NCI-H2227 treated with DMSO at 0.1 percent for 48 hours (cell line): ENCODE measurements around the gene CD101.

ENCODE experiments used
- DNase-seq: peaks from one replicate; lab custom pipeline; 2025; lab: John Stamatoyannopoulos, UW

CD101 gene

DNA sequence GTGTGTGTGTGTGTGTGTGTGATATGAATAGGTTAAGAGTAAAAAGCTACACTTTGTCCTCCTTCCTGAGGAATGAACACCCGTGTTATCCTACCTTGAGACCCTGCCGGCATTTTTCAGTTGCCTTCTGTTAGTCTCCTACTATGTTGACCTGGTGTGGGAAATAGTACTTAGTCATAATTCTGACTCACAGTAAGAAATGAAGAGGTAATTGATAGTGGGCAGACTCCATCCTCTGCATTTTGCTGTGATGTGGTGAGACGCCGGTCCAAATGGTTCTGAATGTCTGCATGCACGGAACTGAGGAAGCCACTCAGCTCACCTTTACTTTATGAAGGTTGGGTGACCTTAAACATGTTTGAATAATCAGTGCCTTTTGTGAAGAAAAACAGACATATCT, 12.6 kb downstream of the CD101 start:
- DNase-seq, result no peak

DNA sequence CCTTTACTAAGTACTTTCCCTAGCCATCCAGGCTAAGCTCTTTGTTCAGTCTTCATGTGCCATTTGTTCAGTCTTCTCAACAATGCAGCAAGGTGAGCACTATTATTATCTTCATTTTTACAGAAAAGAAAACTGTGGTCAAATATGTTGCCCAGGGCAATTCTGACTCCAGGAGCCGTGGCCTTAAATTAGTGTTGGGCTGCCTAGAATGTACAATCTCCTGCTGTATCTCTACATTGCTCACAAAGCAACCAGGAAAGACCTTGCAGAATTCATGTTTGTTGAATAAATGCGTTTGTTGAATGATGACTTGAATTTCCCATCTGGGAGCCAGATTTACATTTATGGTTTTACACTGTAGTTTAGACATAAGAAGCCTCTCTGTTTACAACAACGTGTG, 14.2 kb downstream of the CD101 start:
- peak; percentile 98 for DNase-seq

DNA sequence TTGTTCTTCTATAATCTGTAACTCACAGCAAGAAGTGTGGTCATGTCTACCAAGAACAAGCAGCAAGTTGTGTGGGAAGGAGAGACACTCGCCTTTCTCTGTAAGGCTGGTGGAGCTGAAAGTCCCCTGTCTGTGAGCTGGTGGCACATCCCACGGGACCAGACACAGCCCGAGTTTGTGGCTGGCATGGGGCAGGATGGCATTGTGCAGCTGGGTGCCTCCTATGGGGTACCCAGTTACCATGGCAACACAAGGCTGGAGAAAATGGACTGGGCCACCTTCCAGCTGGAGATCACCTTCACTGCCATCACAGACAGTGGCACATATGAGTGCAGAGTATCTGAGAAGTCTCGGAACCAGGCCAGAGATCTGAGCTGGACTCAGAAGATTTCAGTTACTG, 15.5 kb downstream of the CD101 start:
- no peak for DNase-seq

DNA sequence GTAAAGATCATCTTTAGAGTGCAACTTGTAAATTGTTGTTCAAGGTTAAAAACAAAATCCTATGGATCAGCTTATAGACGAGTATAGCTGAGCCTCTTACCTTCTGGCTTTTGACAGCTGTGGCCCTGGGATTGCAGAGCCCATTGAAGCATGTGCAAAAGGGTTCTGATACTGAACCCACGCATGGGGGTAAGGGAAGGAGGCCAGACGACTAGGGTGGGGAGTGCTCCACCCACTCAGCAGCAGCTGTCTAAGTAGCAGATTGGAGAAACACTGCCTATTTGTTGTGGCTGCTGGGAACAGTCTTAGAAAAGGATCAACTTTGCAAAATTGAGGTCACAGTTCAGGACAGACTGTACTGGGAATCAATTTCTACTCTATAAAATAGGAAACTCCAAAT, 16.1 kb downstream of the CD101 start:
- no peak for DNase-seq

DNA sequence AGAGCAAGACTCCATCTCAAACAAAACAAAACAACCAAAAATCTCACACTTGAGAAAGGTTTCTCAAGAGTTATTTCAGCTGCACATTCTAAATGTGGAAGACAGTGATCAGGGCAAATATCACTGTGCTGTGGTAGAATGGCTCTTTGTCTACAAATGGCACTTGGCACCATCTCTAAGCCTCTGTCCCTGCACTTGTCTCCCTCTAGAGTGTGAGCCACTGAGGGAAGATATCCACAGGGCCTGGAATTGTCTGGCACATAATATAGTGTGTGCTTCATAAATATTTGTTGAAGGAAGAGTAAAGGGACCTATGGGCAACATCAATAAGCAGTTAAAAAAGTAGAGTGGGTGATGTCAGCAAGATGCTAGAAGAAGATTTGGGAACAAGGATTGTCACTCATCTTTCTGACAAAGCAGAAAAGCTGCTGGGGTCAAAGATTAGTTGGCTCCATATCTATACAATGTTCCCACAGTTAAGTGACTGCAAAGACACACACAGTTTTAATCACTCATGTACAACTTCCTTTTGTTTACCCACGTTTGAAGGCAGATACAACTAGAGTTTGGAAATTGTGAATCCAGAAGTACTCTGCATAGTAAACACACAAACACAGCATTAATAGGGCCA, 19.1 kb downstream of the CD101 start:
- no peak for DNase-seq

DNA sequence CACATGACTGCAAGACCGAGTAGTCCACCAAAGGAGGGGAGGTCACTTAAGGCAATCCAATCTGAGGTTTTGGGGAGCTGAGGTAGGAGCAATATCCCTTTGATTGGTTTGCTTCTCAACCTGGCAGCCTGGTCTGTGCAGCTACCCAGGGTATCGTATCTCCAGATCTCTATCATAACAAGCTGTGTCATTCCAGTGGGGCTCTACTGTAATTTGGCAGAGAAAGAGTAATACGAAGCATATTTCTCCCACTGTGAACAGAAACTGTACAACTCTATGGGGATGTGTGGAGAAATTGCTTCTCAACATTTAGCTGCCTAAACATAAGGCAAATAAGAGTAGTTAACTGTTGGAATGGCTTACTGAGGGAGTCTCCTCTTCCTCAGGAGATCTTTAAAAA, 20.6 kb downstream of the CD101 start:
- DNase-seq, result no peak

DNA sequence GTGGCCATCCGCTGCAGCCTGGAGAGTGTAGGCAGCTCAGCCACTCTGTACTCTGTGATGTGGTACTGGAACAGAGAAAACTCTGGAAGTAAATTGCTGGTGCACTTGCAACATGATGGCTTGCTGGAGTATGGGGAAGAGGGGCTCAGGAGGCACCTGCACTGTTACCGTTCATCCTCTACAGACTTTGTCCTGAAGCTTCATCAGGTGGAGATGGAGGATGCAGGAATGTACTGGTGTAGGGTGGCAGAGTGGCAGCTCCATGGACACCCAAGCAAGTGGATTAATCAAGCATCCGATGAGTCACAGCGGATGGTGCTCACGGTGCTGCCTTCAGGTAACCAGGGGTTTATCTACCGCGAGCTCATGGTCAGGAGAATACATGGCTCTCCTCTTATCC, 24.0 kb downstream of the CD101 start:
- DNase-seq, result no peak

DNA sequence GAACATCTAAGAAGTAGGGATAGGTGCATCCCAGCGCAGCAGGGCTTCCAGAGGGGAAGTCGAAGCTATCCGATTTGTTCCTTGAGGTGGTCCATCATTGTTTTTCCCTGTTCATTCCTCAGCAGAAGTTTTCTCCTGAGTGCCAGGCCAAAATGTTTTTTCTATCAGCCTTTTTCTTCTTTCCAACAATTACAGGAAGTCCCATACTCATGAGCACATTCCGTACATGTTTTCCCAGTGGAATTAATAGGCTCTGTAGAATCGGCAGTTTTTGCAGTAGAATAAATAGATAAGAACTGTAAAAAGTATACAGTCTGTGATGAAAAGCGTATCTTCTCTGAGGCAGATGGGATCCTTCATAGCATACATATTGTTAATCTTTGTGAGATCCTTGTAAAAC, 24.8 kb downstream of the CD101 start:
- no peak for DNase-seq

DNA sequence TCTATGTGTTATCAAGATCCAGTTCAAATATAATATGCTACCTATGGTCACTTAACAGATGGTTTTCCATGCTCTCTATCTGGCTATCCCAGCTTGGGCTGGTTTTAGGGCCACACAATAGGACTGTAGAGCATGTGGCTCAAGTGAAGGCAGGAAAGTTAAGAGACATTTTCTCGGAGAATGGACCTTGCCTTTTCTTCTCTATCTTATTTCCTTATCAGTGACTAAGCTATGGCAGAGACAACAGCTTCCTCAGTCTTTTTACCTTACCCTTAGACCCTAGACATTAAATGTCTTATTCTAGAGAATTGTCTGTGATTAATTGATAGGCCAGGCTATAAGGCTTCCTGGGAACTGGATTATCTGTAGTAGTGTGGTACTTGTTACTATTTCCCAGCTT, 28.1 kb downstream of the CD101 start:
- no peak for DNase-seq

DNA sequence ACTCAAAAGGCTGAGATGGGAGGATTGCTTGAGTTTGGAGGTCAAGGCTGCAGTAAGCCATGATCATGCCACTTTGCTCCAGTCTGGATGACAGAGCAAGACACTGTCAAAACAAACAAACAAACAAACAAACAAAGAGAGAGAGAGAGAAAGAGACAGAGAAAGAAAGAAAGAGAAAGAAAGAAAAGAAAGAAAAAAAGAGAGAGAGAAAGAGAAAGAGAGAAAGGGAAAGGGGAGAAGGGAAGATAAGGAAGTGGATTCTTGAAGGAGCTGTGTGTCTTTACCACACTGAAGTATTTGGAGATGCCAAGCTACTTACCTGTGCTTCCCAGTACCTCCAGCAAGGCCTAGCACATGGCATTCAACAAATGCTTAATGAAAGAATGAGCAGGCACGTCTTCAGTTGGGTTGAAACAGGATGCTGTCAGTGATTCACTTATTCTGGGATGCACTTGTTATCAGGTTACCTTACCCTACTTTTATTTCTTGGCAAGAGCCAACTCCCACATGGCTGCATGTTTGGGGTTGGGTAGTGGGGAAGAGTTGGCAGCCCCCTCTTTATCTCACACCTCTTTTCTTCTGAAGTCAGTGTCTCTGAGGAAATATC, 28.8 kb downstream of the CD101 start:
- DNase-seq, result no peak

DNA sequence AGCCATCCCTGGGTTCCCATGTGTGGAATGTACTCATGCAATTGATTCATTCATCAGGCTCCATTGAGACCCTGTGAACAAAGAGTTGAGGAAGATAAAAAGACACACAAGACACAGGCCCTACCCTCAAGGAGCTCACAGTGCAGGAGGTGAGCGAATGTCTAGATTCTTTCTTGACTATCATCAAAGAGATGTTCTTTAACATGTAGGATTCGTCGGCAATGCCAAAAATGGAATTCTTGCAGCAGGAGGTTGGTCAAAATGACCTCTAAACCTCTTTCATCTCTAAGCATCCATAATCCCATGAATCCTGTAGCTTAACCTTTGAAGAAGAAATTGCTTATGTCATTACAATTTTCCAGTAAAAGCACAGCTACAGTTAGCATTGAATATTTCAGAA, 30.7 kb downstream of the CD101 start:
- no peak for DNase-seq

DNA sequence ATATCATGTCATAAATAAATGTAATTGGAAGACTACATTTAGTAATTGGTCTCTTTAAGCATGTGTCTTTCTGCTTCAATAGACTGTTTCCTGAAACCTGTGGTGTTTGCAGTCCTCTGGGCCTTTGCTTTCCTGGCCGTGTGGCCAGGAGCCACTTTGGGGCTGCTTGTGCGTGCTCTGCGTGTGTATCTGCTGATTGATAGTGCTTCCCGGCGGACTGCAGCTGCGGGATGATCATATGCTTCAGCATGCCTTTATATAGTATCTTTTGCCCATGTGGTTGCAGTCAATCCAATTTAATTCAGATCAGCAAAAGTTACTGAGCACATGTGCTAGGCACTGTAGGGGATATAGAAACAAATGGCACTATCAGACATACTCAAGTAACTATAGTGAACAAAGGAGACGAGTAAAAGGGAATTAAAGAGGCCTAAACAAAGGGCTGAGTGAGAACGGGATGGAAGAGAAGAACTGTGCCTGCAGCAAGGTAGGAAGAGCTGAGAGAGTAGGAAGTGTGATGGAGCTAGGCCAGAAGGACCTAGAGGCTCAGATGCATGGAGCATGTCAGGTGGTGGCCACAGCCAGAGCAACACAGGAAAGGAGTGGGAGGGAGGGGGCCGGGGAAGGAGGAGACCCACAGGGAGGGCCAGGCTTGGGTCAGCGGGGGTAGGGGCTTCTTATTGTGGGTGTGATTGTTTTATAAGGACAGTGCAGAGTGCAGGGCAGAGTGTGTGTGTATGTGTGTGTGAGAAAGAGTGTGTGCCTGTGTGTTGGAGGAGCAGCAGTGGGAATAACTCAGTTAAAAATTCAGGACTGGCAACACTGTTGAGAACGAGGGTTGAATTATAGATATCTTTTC, 31.4 kb downstream of the CD101 start:
- DNase-seq, result no peak

DNA sequence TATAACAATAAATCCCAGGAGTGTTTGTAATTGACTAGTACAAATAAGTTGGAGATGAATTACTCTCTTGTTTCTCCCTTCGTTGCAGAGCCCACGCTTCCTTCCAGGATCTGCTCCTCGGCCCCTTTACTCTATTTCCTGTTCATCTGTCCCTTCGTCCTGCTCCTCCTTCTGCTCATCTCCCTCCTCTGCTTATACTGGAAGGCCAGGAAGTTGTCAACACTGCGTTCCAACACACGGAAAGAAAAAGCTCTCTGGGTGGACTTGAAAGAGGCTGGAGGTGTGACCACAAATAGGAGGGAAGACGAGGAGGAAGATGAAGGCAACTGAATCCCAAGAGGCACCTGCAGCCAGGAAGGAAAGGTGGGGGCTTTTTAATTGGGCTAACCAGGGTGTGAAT, 32.2 kb downstream of the CD101 start:
- DNase-seq, result no peak

DNA sequence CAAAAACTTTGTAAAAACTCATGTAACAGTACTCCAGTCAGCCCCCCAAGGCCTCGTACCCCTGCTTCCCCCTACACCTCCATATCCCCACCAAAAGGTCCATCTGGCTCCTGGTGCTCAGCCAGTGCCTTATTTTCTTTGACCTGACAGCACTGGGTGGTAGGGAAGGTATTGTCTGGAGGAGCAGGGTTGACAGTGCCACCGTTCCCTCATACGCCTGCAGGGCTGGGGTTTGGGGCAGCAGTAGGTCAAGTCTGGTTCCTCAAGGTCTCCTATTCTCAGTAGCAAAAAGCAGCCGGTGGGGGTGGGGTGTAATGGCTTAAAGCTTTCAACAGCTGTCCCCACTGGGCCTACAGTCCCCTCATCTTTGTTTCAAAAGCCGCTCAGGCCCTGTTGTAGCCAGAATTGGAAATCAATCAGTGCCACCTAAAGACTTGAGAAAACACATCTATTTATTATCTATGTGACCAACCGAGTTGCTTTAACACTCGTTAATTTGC, 33.3 kb downstream of the CD101 start:
- no peak for DNase-seq

DNA sequence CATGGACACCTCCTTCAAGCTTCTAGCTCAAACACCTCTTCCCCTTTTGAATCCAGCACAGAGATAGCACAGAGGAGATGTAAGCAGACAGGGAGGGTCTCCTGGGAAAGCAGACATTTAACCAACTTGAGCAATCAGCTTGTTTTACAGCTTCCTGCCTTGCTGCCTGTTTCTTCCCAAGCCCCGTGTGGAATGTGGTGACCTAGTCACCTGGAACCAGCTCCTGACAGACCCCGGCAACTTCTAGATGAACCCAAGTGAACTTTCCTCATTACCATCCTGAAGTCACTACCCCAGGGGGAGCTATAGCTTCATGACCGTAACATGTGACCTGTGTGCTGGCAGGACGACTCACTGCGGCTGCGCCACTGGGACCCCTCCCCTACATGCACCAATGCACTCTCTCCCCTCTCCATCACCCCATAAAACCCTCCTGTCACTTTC, 34.5 kb downstream of the CD101 start:
- no peak for DNase-seq

DNA sequence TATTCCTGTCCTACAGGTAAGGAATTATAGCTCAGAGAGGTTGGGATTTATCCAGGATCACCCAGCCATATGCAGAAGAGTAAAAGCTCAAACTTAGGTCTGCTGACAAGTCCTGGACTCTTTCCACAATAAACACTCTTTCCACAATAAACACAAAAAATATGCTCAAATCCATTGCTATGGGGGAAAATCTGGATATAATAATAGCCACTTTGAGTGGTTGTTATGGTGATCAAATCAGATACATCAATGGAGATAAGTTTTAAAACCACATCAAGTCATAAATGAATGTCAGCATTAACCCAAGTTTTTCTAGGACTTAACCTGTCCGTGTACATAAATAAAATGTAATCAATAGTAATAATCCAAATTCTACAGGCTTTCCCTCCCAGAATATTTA, 36.2 kb downstream of the CD101 start:
- no peak for DNase-seq

DNA sequence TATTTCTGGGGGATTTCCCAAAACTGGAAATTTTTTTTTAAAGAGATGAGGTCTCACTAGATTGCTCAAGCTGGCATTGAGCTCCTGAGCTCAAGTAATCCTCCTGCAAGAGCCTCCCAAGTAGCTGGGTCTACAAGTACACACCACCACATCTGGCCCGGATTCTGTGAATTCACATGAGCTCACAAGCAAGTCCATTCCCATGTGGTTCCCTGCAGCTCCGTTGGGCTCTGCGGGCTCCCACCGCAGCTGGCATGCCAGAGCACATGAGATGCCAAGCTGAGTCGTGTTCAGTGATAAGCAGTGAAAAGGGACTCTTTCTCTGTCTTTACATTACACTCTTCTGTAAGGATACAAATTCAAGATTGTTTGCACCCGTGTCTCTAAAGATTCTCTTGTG, 36.7 kb downstream of the CD101 start:
- DNase-seq, result no peak

DNA sequence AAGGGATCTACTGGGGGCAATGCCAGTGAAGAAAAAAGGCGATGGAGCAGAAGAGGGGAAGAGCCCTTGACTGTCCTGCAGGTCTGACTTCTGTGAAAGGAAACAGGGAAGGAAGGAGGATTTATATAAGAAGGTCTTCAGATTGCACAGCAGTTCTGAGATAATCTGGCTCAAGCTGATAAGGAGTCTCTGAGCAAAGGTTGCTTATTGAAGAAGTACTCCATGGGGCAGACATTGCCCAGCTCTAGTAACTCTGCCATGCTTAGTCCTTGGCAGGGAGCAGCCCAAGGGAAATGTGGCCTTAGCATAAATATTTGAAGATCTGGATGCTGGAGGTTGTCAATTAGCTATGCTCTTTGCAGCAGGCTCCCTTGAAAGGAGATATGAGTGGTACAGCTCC, 42.7 kb downstream of the CD101 start:
- DNase-seq, result no peak

DNA sequence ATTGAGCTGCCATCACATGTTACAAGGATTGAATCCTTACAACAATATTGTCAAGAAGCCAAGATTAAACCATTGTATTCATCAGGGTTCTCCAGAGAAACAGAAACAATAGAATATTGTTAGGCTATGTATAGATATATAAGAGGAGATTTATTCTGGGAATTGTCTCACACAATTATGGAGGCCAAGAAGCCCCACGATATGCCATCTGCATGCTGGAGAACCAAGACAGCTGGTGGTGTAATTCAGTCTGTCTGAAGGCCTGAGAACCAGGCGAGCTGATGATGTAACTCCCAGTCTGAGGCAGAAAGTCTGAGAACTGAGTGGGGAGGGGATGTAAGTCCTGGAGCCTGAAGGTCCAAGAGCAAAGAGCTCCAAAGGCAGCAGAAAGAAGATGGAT, 44.1 kb downstream of the CD101 start:
- DNase-seq, result no peak

DNA sequence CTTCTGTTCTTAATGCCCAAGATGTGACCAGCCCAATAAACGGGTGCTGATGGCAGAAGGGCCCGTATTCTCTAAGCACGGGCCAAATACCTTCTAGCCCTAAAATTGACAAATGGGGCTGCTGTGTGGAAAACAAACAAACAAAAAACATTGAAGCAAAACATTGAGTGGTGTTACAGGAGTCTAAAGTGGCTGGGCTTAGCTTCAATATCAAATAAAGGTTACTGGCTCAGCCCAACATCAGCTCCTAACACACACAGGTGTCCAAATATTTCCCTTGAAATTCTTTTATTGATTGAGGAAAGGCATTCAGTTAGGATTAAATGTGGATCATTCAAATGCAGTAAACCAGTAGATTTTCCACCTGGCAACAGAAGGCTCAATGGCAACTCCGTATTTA, 45.2 kb downstream of the CD101 start:
- DNase-seq, result no peak

DNA sequence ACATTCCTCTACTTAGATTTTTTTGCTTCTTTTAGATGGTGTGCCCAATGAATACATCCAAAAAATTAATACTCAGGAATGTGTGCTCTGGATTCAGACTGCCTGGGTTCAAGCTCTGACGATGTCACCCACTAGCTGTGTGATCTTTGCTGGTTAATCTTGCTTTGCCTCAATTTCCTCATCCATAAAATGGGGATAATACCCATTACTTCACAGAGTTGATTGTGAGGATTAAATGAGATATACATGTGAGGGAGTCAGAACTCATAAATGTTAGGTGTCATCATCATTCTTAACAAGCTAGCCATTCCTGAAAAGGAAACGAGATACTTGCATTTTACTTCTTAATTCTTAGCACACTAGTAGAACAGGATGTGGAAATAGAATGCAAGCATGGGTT, 45.7 kb downstream of the CD101 start:
- DNase-seq, result no peak

DNA sequence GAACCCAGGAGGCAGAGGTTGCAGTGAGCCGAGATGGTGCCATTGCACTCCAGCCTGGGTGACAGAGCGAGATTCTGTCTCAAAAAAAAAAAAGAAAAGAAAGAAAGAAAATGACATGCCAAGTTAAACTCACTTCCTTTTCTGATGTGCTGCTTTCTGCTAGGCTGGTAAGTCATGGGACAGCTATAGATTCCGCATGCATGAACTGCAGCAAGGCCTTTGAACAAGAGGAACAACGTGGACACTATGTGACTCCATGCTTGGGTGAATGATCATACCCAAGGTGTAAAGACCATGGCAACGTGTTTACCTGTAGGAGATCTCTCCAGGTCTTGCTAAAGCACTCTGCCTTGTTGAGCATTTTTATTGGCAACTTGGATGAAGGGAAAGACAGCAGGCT, 48.3 kb downstream of the CD101 start:
- DNase-seq, result no peak
